D721Med (cell line): Measurements from ENCODE around the gene HIF3A.
A peak's percentile ranks its signal among the peaks of the same experiment; 100 is the strongest.
"Not testable (repeated sequence)": the region's sequence is repeated elsewhere in the genome, so short reads cannot be mapped to it uniquely, and the experiment has no call there.

Source experiments
- DNase-seq: peaks from one replicate; pipeline ENCODE4 v3.0.0; 2011; ENCODE audit warnings: low spot score; ENCODE audit not compliant: insufficient read length
- FAIRE-seq: peaks from 2 replicates; lab custom pipeline; 2011; peaks lifted over from hg19 to GRCh38; lab: Jason Lieb, UNC
- CTCF ChIP-seq: IDR thresholded peaks from 2 replicates; pipeline ENCODE4 v1.5.1; 2012; ENCODE audit warnings: mild to moderate bottlenecking, control low read depth; ENCODE audit not compliant: insufficient read depth; ENCODE audit errors: missing control alignments

HIF3A gene

GRCh38 chr19:46371371-46371901 lies 74.6 kb downstream of the HIF3A start:
- TF ChIP-seq CTCF, result peak; percentile 3
- DNase-seq (no peak), FAIRE-seq (no peak)

GRCh38 chr19:46372901-46373490 lies 76.2 kb downstream of the HIF3A start:
- FAIRE-seq (no peak), DNase-seq (no peak)
- peak; percentile 30 for TF ChIP-seq CTCF

GRCh38 chr19:46373491-46374359 lies 76.9 kb downstream of the HIF3A start:
- no peak for FAIRE-seq
- no peak for TF ChIP-seq CTCF

GRCh38 chr19:46374536-46375475 lies 78.0 kb downstream of the HIF3A start:
- no peak for FAIRE-seq

More at GRCh38 chr19:46373491-46374359, 76.9 kb downstream of the HIF3A start:
- DNase-seq, result no peak

GRCh38 chr19:46375476-46376067 lies 78.7 kb downstream of the HIF3A start:
- not testable (repeated sequence) for FAIRE-seq

More at GRCh38 chr19:46374536-46375475, 78.0 kb downstream of the HIF3A start:
- no peak for DNase-seq
- no peak for TF ChIP-seq CTCF

GRCh38 chr19:46376241-46377153 lies 79.7 kb downstream of the HIF3A start:
- DNase-seq (no peak), FAIRE-seq (no peak)
- TF ChIP-seq CTCF, result no peak

More at GRCh38 chr19:46375476-46376067, 78.7 kb downstream of the HIF3A start:
- DNase-seq, result not testable (repeated sequence)
